Liver (tissue), 9 donors: ENCODE data around the gene RNU7-1. TPM values are rescaled to one million over a fixed set of nuclear protein-coding genes. Genes with fewer than 3 reads are reported as not detected.

ENCODE experiments used
- DNase-seq: peaks from one replicate; pipeline ENCODE4 v3.0.0-alpha.2; 2017; ENCODE audit warnings: low spot score
- H3K27ac ChIP-seq, 2 donors: one replicate each; pipeline ENCODE4 v1.7.0; 2013; ENCODE audit warnings: inconsistent platforms in 2 of 2, low read length in 2 of 2, control low read depth in 1 of 2, low read depth in 1 of 2, mild to moderate bottlenecking in 1 of 2
- H3K27me3 ChIP-seq, 4 donors: one replicate each; pipeline versions ENCODE4 v1.6.1 to v1.7.0; 2013; ENCODE audit warnings: low read length in 3 of 4, inconsistent platforms in 1 of 4, mild to moderate bottlenecking in 1 of 4, moderate library complexity in 1 of 4; ENCODE audit not compliant: control insufficient read depth in 4 of 4, insufficient read depth in 4 of 4
- H3K36me3 ChIP-seq, 4 donors: one replicate each; pipeline versions ENCODE4 v1.6.1 to v1.7.0; 2013; ENCODE audit warnings: low read length in 3 of 4, mild to moderate bottlenecking in 3 of 4, low read depth in 1 of 4, moderate library complexity in 1 of 4; ENCODE audit not compliant: control insufficient read depth in 4 of 4, insufficient read depth in 3 of 4
- H3K4me1 ChIP-seq, 4 donors: one replicate each; pipeline versions ENCODE4 v1.6.1 to v1.7.0; 2013; ENCODE audit warnings: low read length in 3 of 4, mild to moderate bottlenecking in 3 of 4, moderate library complexity in 1 of 4; ENCODE audit not compliant: control insufficient read depth in 4 of 4, insufficient read depth in 4 of 4
- H3K4me3 ChIP-seq, 3 donors: one replicate each; pipeline versions ENCODE4 v1.6.1 to v1.7.0; 2013; ENCODE audit warnings: low read length in 3 of 3, control low read depth in 1 of 3, low read depth in 1 of 3, mild to moderate bottlenecking in 1 of 3
- H3K9ac ChIP-seq, 2 donors: one replicate each; pipeline ENCODE4 v1.7.0; 2013; ENCODE audit warnings: low read length in 2 of 2, mild to moderate bottlenecking in 2 of 2, moderate library complexity in 2 of 2, control low read depth in 1 of 2, low read depth in 1 of 2
- H3K9me3 ChIP-seq, 4 donors: one replicate each; pipeline versions ENCODE4 v1.6.1 to v1.7.0; 2013; ENCODE audit warnings: low read length in 3 of 4; ENCODE audit not compliant: control insufficient read depth in 4 of 4
- EGR1 ChIP-seq, 2 donors: IDR thresholded peaks; 2 replicates each; pipeline ENCODE4 v1.6.1; 2016 to 2018; ENCODE audit warnings: antibody characterized with exemption in 2 of 2, low read depth in 2 of 2
- FOXA1 ChIP-seq: IDR thresholded peaks from 2 replicates; pipeline ENCODE4 v1.6.1; 2016; ENCODE audit warnings: antibody characterized with exemption
- FOXA2 ChIP-seq: IDR thresholded peaks from 2 replicates; pipeline ENCODE4 v1.6.1; 2016; ENCODE audit warnings: antibody characterized with exemption
- GABPA ChIP-seq, 2 donors: IDR thresholded peaks in 1 of 2; conservative IDR thresholded peaks in 1 of 2; 2 replicates each; pipeline ENCODE4 v1.6.1; 2016; ENCODE audit warnings: antibody characterized with exemption in 2 of 2, mild to moderate bottlenecking in 1 of 2, moderate library complexity in 1 of 2
- HNF4A ChIP-seq, 2 donors: conservative IDR thresholded peaks; 2 replicates each; pipeline ENCODE4 v1.6.1; 2016; ENCODE audit warnings: antibody characterized with exemption in 2 of 2, mild to moderate bottlenecking in 2 of 2
- HNF4G ChIP-seq: IDR thresholded peaks from 2 replicates; pipeline ENCODE4 v1.6.1; 2016; ENCODE audit warnings: antibody characterized with exemption
- JUND ChIP-seq, 2 donors: IDR thresholded peaks; 2 replicates each; pipeline ENCODE4 v1.6.1; 2016; ENCODE audit warnings: antibody characterized with exemption in 2 of 2
- NR2F2 ChIP-seq: IDR thresholded peaks from 2 replicates; pipeline ENCODE4 v1.6.1; 2016; ENCODE audit warnings: antibody characterized with exemption
- RAD21 ChIP-seq, 2 donors: IDR thresholded peaks; 2 replicates each; pipeline ENCODE4 v1.6.1; 2016; ENCODE audit warnings: antibody characterized with exemption in 2 of 2, mild to moderate bottlenecking in 2 of 2
- RXRA ChIP-seq, 2 donors: IDR thresholded peaks; 2 replicates each; pipeline ENCODE4 v1.6.1; 2017 to 2018; ENCODE audit warnings: antibody characterized with exemption in 2 of 2, mild to moderate bottlenecking in 1 of 2
- SP1 ChIP-seq: IDR thresholded peaks from 2 replicates; pipeline ENCODE4 v1.6.1; 2018; ENCODE audit warnings: antibody characterized with exemption, mild to moderate bottlenecking
- TAF1 ChIP-seq: conservative IDR thresholded peaks from 2 replicates; pipeline ENCODE4 v1.6.1; 2016; ENCODE audit warnings: antibody characterized with exemption, mild to moderate bottlenecking
- YY1 ChIP-seq: IDR thresholded peaks from 2 replicates; pipeline ENCODE4 v1.6.1; 2016; ENCODE audit warnings: antibody characterized with exemption, mild to moderate bottlenecking
- WGBS: extraction: QIAGEN DNeasy Blood & Tissue Kit; methylation state at CpG from one replicate; pipeline ENCODE4 v1.1.7; 2013; 5-methylcytosine and 5-hydroxymethylcytosine counted together
- polyA plus RNA-seq, 2 donors: library from polyadenylated mRNA; stranded (reverse) in 1 of 2; unstranded in 1 of 2; fragments of 200-250 nt in 1 of 2; fragments of >200 nt in 1 of 2; fragmentation: Nextera tagmentation in 1 of 2; extraction: Ambion mirVana in 1 of 2; gene quantifications; one replicate each; pipeline versions ENCODE4 v1.2.1 to v1.2.3, GENCODE V29; 2013 to 2015
- total RNA-seq, 2 donors: library from RNA; depleted of rRNA; stranded (reverse); fragments of >200 nt; gene quantifications; one replicate each; pipeline ENCODE4 v1.2.3, GENCODE V29; 2014
- TF ChIP-seq, protein P1 (sequence below): IDR thresholded peaks from 2 replicates; pipeline ENCODE4 v1.6.1; 2016; ENCODE audit warnings: antibody characterized with exemption
- TF ChIP-seq, protein P2 (sequence below): IDR thresholded peaks from 2 replicates; pipeline ENCODE4 v1.6.1; 2016; ENCODE audit warnings: antibody characterized with exemption
- TF ChIP-seq, protein P3 (sequence below): IDR thresholded peaks from 2 replicates; pipeline ENCODE4 v1.6.1; 2016; ENCODE audit warnings: antibody characterized with exemption, mild to moderate bottlenecking
- TF ChIP-seq, protein P4 (sequence below): IDR thresholded peaks from 2 replicates; pipeline ENCODE4 v1.6.1; 2016; ENCODE audit warnings: antibody characterized with exemption
- TF ChIP-seq, protein P5 (sequence below): fragments of 150-350 bp; IDR thresholded peaks from 2 replicates; pipeline ENCODE4 v1.5.1; 2017; ENCODE audit warnings: improper control_type of control experiment, low read depth, low read length; ENCODE audit not compliant: missing input control
- donor health status: healthy.
- donor health status: healthy.
- donor health status: healthy.
- donor health status: healthy.
- donor health status: healthy.

RNU7-1 gene
- total RNA-seq = not detected
- polyA plus RNA-seq = not detected

DNA sequence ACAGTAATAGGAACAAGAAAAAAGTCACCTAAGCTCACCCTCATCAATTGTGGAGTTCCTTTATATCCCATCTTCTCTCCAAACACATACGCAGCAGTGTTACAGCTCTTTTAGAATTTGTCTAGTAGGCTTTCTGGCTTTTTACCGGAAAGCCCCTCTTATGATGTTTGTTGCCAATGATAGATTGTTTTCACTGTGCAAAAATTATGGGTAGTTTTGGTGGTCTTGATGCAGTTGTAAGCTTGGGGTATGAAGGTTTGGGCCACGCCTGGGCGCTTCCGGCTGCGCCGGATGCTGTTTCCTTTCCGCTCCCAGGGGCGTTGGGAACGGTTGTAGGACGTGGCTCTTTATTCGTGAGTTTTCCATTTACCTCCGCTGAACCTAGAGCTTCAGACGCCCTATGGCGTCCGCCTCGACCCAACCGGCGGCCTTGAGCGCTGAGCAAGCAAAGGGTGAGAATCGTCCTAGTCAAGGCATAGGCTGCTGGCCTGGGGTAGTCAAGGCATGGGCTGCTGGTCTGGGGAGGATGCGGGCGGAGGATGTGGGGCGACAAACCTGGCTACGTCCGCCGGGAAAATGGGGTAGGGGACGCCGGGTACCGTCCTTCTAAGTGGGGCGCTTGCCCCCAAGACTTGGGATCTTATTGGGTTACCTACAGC, at the start of gene RNU7-1, which contains the start of gene C12orf57:
Gene RNU7-1 (plus strand): TSS at position 95 of the 659 bp plus-strand sequence.
Gene C12orf57 (plus strand): TSS at position 301 of the 659 bp plus-strand sequence. CDS start 100 bp downstream, at position 401.
- TF ChIP-seq, protein P1, sequence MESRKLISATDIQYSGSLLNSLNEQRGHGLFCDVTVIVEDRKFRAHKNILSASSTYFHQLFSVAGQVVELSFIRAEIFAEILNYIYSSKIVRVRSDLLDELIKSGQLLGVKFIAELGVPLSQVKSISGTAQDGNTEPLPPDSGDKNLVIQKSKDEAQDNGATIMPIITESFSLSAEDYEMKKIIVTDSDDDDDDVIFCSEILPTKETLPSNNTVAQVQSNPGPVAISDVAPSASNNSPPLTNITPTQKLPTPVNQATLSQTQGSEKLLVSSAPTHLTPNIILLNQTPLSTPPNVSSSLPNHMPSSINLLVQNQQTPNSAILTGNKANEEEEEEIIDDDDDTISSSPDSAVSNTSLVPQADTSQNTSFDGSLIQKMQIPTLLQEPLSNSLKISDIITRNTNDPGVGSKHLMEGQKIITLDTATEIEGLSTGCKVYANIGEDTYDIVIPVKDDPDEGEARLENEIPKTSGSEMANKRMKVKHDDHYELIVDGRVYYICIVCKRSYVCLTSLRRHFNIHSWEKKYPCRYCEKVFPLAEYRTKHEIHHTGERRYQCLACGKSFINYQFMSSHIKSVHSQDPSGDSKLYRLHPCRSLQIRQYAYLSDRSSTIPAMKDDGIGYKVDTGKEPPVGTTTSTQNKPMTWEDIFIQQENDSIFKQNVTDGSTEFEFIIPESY = peak; percentile 59
- TF ChIP-seq SP1 (peak; percentile 77), HNF4A (conservative IDR thresholded peaks at IDR 0.05) (peak in 1 of 2 donors; percentile 32), GABPA (IDR thresholded peaks at IDR 0.05 in 1 of 2, conservative IDR thresholded peaks at IDR 0.05 in 1 of 2) (peak; percentile 81 to 87), RAD21 (IDR thresholded peaks at IDR 0.05) (no peak), EGR1 (IDR thresholded peaks at IDR 0.05; ENCODE audit: low read depth in 2 of 2) (peak in 1 of 2 donors; percentile 19), FOXA1 (peak; percentile 70), RXRA (IDR thresholded peaks at IDR 0.05) (peak; percentile 26 to 57), YY1 (no peak), FOXA2 (no peak), JUND (IDR thresholded peaks at IDR 0.05) (peak; percentile 16 to 20), HNF4G (no peak), TAF1 (no peak), NR2F2 (peak; percentile 36)
- TF ChIP-seq, protein P2, sequence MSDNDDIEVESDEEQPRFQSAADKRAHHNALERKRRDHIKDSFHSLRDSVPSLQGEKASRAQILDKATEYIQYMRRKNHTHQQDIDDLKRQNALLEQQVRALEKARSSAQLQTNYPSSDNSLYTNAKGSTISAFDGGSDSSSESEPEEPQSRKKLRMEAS = no peak
- TF ChIP-seq, protein P3, sequence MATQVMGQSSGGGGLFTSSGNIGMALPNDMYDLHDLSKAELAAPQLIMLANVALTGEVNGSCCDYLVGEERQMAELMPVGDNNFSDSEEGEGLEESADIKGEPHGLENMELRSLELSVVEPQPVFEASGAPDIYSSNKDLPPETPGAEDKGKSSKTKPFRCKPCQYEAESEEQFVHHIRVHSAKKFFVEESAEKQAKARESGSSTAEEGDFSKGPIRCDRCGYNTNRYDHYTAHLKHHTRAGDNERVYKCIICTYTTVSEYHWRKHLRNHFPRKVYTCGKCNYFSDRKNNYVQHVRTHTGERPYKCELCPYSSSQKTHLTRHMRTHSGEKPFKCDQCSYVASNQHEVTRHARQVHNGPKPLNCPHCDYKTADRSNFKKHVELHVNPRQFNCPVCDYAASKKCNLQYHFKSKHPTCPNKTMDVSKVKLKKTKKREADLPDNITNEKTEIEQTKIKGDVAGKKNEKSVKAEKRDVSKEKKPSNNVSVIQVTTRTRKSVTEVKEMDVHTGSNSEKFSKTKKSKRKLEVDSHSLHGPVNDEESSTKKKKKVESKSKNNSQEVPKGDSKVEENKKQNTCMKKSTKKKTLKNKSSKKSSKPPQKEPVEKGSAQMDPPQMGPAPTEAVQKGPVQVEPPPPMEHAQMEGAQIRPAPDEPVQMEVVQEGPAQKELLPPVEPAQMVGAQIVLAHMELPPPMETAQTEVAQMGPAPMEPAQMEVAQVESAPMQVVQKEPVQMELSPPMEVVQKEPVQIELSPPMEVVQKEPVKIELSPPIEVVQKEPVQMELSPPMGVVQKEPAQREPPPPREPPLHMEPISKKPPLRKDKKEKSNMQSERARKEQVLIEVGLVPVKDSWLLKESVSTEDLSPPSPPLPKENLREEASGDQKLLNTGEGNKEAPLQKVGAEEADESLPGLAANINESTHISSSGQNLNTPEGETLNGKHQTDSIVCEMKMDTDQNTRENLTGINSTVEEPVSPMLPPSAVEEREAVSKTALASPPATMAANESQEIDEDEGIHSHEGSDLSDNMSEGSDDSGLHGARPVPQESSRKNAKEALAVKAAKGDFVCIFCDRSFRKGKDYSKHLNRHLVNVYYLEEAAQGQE = peak; percentile 75
- TF ChIP-seq, protein P4, sequence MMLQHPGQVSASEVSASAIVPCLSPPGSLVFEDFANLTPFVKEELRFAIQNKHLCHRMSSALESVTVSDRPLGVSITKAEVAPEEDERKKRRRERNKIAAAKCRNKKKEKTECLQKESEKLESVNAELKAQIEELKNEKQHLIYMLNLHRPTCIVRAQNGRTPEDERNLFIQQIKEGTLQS = peak; percentile 54
- TF ChIP-seq, protein P5, sequence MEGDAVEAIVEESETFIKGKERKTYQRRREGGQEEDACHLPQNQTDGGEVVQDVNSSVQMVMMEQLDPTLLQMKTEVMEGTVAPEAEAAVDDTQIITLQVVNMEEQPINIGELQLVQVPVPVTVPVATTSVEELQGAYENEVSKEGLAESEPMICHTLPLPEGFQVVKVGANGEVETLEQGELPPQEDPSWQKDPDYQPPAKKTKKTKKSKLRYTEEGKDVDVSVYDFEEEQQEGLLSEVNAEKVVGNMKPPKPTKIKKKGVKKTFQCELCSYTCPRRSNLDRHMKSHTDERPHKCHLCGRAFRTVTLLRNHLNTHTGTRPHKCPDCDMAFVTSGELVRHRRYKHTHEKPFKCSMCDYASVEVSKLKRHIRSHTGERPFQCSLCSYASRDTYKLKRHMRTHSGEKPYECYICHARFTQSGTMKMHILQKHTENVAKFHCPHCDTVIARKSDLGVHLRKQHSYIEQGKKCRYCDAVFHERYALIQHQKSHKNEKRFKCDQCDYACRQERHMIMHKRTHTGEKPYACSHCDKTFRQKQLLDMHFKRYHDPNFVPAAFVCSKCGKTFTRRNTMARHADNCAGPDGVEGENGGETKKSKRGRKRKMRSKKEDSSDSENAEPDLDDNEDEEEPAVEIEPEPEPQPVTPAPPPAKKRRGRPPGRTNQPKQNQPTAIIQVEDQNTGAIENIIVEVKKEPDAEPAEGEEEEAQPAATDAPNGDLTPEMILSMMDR = no peak
- Histone ChIP-seq H3K9me3 (no peaks in the 10 kb centered on the region), H3K27ac (peak within 1 kb of the TSS; percentile 86 to 96), H3K9ac (peak within 1 kb of the TSS; percentile 34 to 82), H3K36me3 (no peaks in the 10 kb centered on the region), H3K4me1 (peaks cover 10 to 53% (median 37%) of the 10 kb centered on the region in 4 donors), H3K4me3 (peak within 1 kb of the TSS; percentile 56 to 66 (median 58)), H3K27me3 (no peaks in the 10 kb centered on the region)
- under 1% methylated on average over 31 of the region's 31 CpGs for WGBS
- DNase-seq = peak; percentile 73
